Adrenal gland (tissue), 12 donors: ENCODE data around the gene MYL3. TPM values are rescaled to one million over a fixed set of nuclear protein-coding genes. Genes with fewer than 3 reads are reported as not detected.

Source experiments
- DNase-seq, 7 donors: peaks; one replicate each; pipeline ENCODE4 v3.0.0-alpha.2; 2019 to 2020
- H3K27ac ChIP-seq, 5 donors: fragments of 200-600 bp; sonication (generic) in 4 of 5; 1 replicate in 3 of 5; 2 replicates in 2 of 5; pipeline versions ENCODE4 v1.5.1 to v1.8.0; 2016 to 2020; ENCODE audit warnings: mild to moderate bottlenecking in 1 of 5
- H3K27me3 ChIP-seq: fragments of 200-600 bp; 2 replicates; pipeline ENCODE4 v1.8.0; 2021
- H3K36me3 ChIP-seq, 2 donors: fragments of 200-600 bp; replicated peaks in 1 of 2; 1 replicate in 1 of 2; 2 replicates in 1 of 2; pipeline versions ENCODE4 v1.5.1 to v1.8.0; 2018 to 2022
- H3K4me1 ChIP-seq, 2 donors: fragments of 200-600 bp; replicated peaks in 1 of 2; 1 replicate in 1 of 2; 2 replicates in 1 of 2; pipeline versions ENCODE4 v1.5.1 to v1.8.0; 2018 to 2021
- H3K4me3 ChIP-seq, 4 donors: fragments of 200-600 bp; sonication (generic) in 3 of 4; one replicate each; pipeline ENCODE4 v1.5.1; 2016 to 2018
- H3K9me3 ChIP-seq, 3 donors: fragments of 200-600 bp; sonication (generic) in 1 of 3; replicated peaks in 1 of 3; 1 replicate in 2 of 3; 2 replicates in 1 of 3; pipeline versions ENCODE4 v1.5.1 to v1.8.0; 2016 to 2021
- POLR2A ChIP-seq, 2 donors: fragments of 450-650 bp; IDR thresholded peaks; one replicate each; pipeline ENCODE4 v1.6.1; 2017; ENCODE audit warnings: antibody characterized with exemption in 2 of 2, mild to moderate bottlenecking in 2 of 2, moderate library complexity in 1 of 2
- WGBS, 4 donors: extraction: QIAGEN DNeasy Blood & Tissue Kit in 2 of 4; methylation state at CpG; one replicate each; pipeline versions ENCODE4 v1.1.5 to v1.1.7; 2013 to 2017; 5-methylcytosine and 5-hydroxymethylcytosine counted together
- intact Hi-C, 2 donors: fragments of 100-400 bp; cut with DNase I; formaldehyde crosslinking; loops; one replicate each; pipeline versions ENCODE4 v1.14.1 to v1.15.0; 2022 to 2023
- polyA plus RNA-seq, 3 donors: library from polyadenylated mRNA; stranded (reverse); fragments of 200-250 nt in 2 of 3; fragments of 350-450 nt in 1 of 3; fragmentation: Illumina TruSeq in 1 of 3; extraction: RNeasy Lipid Tissue Mini Kit (QIAGEN cat#74804) in 1 of 3; gene quantifications; one replicate each; pipeline ENCODE4 v1.2.3, GENCODE V29; 2013 to 2014
- total RNA-seq, 9 donors: library from RNA; depleted of rRNA in 4 of 9; stranded (reverse); fragments of >200 nt in 4 of 9; fragments of 120-200 nt in 1 of 9; fragmentation: NEBNext Ultra II Directional in 1 of 9; extraction: Animal tissue kit (Norgen Biotek cat#: 25700) in 1 of 9; gene quantifications; one replicate each; pipeline versions ENCODE4 v1.1.0 to v1.2.4, GENCODE V29; 2013 to 2023
- TF ChIP-seq, protein P1 (sequence below), 6 experiments: fragments of 450-650 bp in 4 of 6; fragments of 200-600 bp in 2 of 6; sonication (generic) in 1 of 6; IDR thresholded peaks; 1 replicate in 5 of 6; 2 replicates in 1 of 6; pipeline versions ENCODE4 v1.5.1 to v1.8.0; 2016 to 2021; ENCODE audit warnings: antibody characterized with exemption in 6 of 6, mild to moderate bottlenecking in 2 of 6, moderate library complexity in 1 of 6
- donor health status: healthy with polysubstance abuse.
- donor health status: Bipolar disorder and iron deficiency.
- donor health status: DM: yes; HTN: yes; CAD: no.
- donor health status: DM: no; HTN: no; CAD: no.
- donor health status: DM: no; HTN: no; CAD: no.
- donor health status: DM: yes; HTN: yes; CAD: no.

MYL3 gene
- total and polyA plus RNA-seq, 12 donors, result 1.4 to 12.7 (median 4.6) TPM; not detected in 1

DNA sequence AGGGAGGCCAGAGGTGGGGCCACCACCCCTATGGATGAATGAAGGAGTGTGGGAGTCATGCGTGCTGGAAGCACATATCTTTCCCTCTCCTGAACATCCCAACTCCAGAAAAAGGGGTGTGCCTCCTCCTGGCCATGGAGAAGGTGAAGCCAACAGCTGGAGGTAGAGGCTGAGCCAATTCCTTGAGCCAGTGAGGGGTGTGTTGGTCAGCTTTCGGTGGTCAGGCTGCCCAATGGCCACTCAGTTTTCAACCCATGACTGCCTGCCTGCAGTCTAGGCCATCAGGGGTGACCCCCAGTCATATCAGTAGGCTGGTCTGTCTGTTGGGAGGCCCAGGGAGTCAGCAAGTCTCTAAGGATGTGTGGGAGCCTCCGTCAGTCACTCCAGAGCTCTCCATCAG lies 27.9 kb upstream of the MYL3 start:
- TF ChIP-seq, protein P1, sequence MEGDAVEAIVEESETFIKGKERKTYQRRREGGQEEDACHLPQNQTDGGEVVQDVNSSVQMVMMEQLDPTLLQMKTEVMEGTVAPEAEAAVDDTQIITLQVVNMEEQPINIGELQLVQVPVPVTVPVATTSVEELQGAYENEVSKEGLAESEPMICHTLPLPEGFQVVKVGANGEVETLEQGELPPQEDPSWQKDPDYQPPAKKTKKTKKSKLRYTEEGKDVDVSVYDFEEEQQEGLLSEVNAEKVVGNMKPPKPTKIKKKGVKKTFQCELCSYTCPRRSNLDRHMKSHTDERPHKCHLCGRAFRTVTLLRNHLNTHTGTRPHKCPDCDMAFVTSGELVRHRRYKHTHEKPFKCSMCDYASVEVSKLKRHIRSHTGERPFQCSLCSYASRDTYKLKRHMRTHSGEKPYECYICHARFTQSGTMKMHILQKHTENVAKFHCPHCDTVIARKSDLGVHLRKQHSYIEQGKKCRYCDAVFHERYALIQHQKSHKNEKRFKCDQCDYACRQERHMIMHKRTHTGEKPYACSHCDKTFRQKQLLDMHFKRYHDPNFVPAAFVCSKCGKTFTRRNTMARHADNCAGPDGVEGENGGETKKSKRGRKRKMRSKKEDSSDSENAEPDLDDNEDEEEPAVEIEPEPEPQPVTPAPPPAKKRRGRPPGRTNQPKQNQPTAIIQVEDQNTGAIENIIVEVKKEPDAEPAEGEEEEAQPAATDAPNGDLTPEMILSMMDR (IDR thresholded peaks at IDR 0.05), result no peak
- TF ChIP-seq POLR2A (IDR thresholded peaks at IDR 0.05), result no peak
- Histone ChIP-seq H3K9me3 (no peaks in the 10 kb centered on the region), H3K36me3 (no peaks in the 10 kb centered on the region), H3K4me3 (no peak overlapping the region), H3K27me3 (no peaks in the 10 kb centered on the region), H3K4me1 (peaks cover 9 to 20% of the 10 kb centered on the region in 2 donors), H3K27ac (peak overlapping the region in 1 of 5 donors; percentile 72)
- 79 to 87% (median 86%) methylated on average over 2 to 3 of the region's 3 CpGs for WGBS, 4 donors
- intact Hi-C loops, result no loop called here
- DNase-seq, result no peak

DNA sequence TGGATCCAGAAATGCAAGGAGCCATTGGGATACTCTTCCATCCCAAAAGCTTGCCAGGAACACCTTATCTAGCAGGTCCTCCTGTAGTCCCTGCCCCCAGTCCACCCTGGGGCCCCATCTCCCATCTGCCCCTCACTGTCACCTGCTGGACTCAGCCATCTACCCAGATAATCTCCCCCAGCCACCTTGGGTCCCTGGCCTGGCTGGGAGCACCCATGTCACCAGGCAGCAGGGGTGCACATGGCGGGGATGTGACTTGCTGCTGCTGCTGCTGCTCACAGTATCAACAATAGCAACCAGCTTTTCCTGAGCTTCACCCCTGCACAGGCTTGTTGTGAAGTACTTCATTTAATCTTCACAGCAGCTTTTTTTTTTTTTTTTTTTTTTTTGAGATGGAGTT lies 26.9 kb upstream of the MYL3 start:
- DNase-seq, result no peak
- no peaks in the 10 kb centered on the region for H3K27me3 ChIP-seq
- H3K27ac ChIP-seq, result peak overlapping the region in 1 of 5 donors; percentile 13
- no peaks in the 10 kb centered on the region for H3K36me3 ChIP-seq
- H3K4me1 ChIP-seq, result peaks cover 9 to 20% of the 10 kb centered on the region in 2 donors
- no peaks in the 10 kb centered on the region for H3K9me3 ChIP-seq
- no peak overlapping the region for H3K4me3 ChIP-seq
- WGBS, 4 donors, result 87 to 96% (median 92%) methylated on average over 1 of the region's 1 CpG
- intact Hi-C loops, result no loop called here
- TF ChIP-seq POLR2A (IDR thresholded peaks at IDR 0.05), result no peak
- TF ChIP-seq, protein P1 (IDR thresholded peaks at IDR 0.05), result no peak

- intact Hi-C loops, result no loop called here
- 49 to 67% (median 55%) methylated on average over 5 to 6 of the region's 6 CpGs for WGBS, 4 donors
- no peaks in the 10 kb centered on the region for H3K9me3 ChIP-seq
- H3K27me3 ChIP-seq, result no peaks in the 10 kb centered on the region
- no peaks in the 10 kb centered on the region for H3K36me3 ChIP-seq
- TF ChIP-seq POLR2A (IDR thresholded peaks at IDR 0.05), result no peak
- TF ChIP-seq, protein P1 (IDR thresholded peaks at IDR 0.05), result no peak
- no peak overlapping the region for H3K27ac ChIP-seq
- peak in 2 of 7 donors; percentile 32 to 57 for DNase-seq
- H3K4me1 ChIP-seq, result peaks cover 9 to 20% of the 10 kb centered on the region in 2 donors
- no peak overlapping the region for H3K4me3 ChIP-seq
Observed at GRCh38 chr3:46889381-46890110, 26.3 kb upstream of the MYL3 start.

DNA sequence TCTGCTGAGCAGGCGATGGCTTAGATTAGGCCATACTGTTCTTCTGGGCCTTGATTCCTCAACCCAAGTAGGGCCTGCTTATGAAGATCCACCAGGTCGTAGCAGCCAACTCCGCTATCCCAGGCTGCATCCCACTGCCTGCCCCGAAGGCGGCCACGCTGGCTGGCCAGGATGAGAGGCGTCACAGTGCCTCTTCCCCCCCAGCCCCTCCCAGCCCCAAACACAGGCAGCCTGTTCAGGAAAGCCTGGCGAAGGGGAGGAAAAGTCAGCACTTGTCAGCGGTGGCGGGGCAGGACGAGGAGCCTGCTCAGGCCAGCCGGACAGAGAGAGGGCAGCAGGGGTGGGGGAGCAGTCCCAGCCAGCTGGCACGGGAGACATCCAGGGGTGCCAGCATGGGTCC lies 25.5 kb upstream of the MYL3 start:
- intact Hi-C loops, result no loop called here

More for the DNA sequence above, 25.5 kb upstream of the MYL3 start:
- H3K36me3 ChIP-seq, result no peaks in the 10 kb centered on the region
- H3K27ac ChIP-seq, result peak overlapping the region in 1 of 5 donors; percentile 30
- 73 to 85% (median 78%) methylated on average over 6 to 13 of the region's 13 CpGs for WGBS, 4 donors
- H3K4me3 ChIP-seq, result no peak overlapping the region
- no peak for DNase-seq
- peaks cover 7% of the 10 kb centered on the region for H3K27me3 ChIP-seq
- no peaks in the 10 kb centered on the region for H3K9me3 ChIP-seq
- TF ChIP-seq POLR2A (IDR thresholded peaks at IDR 0.05), result no peak
- TF ChIP-seq, protein P1 (IDR thresholded peaks at IDR 0.05), result no peak
- H3K4me1 ChIP-seq, result peaks cover 9 to 20% of the 10 kb centered on the region in 2 donors
